Left lung (tissue), 10 donors: ENCODE results near the gene RTEL1. TPM values are rescaled to one million over a fixed set of nuclear protein-coding genes. Genes with fewer than 3 reads are reported as not detected.

Experiments used
- ATAC-seq: fragments of 200-7000 bp; cut with Tn5 transposase; one replicate; pipeline ENCODE4 v1.9.1; 2020; ENCODE audit warnings: moderate library complexity
- DNase-seq, 4 donors: peaks; one replicate each; pipeline ENCODE4 v3.0.0-alpha.2; 2013 to 2020
- H3K27ac ChIP-seq, 2 donors: fragments of 200-600 bp; sonication (generic) in 1 of 2; one replicate each; pipeline versions ENCODE4 v1.5.0 to v1.8.0; 2020 to 2021
- H3K27me3 ChIP-seq, 2 donors: fragments of 200-600 bp; sonication (generic) in 1 of 2; one replicate each; pipeline versions ENCODE4 v1.5.0 to v1.8.0; 2020 to 2021
- H3K36me3 ChIP-seq, 2 donors: fragments of 200-600 bp; sonication (generic) in 1 of 2; one replicate each; pipeline versions ENCODE4 v1.5.0 to v1.8.0; 2020 to 2021
- H3K4me1 ChIP-seq, 2 donors: fragments of 200-600 bp; one replicate each; pipeline ENCODE4 v1.8.0; 2021
- H3K4me3 ChIP-seq, 2 donors: fragments of 200-600 bp; sonication (generic) in 1 of 2; one replicate each; pipeline versions ENCODE4 v1.5.0 to v1.8.0; 2020 to 2021; ENCODE audit warnings: mild to moderate bottlenecking in 1 of 2
- H3K9me3 ChIP-seq, 2 donors: fragments of 200-600 bp; sonication (generic) in 1 of 2; one replicate each; pipeline versions ENCODE4 v1.5.0 to v1.8.0; 2020 to 2021
- CTCF ChIP-seq, 2 donors: fragments of 200-600 bp; sonication (generic) in 1 of 2; IDR thresholded peaks; one replicate each; pipeline versions ENCODE4 v1.5.0 to v1.8.0; 2021; ENCODE audit warnings: antibody characterized with exemption in 2 of 2
- intact Hi-C, 2 donors: fragments of 100-400 bp; cut with DNase I; formaldehyde crosslinking; loops; one replicate each; pipeline versions ENCODE4 v1.11.2 to v1.14.2; 2022
- polyA plus RNA-seq, 6 donors: library from polyadenylated mRNA; unstranded; fragments of 120-200 nt; gene quantifications; one replicate each; pipeline ENCODE4 v1.2.1, GENCODE V29; 2013; ENCODE audit not compliant: insufficient read length in 6 of 6
- total RNA-seq, 2 donors: library from RNA; stranded (reverse); fragmentation: NEBNext Ultra II Directional; extraction: Animal tissue kit (Norgen Biotek cat#: 25700); gene quantifications; one replicate each; pipeline ENCODE4 v1.2.1, GENCODE V29; 2021
- donor health status: DM: no; HTN: yes; CAD: no.
- donor health status: DM: no; HTN: no; CAD: no.

Gene RTEL1
- total and polyA plus RNA-seq, 8 donors, result 19.6 to 38.8 (median 22.4) TPM

GRCh38 chr20:63641792-63642523 is 16.2 kb upstream of the RTEL1 start:
- DNase-seq (peak in 3 of 4 donors; percentile 80 to 97 (median 88)), ATAC-seq (peak; percentile 93)
- no peaks in the 10 kb centered on the region for H3K9me3 ChIP-seq
- TF ChIP-seq CTCF (IDR thresholded peaks at IDR 0.05), result peak in 1 of 2 donors; percentile 49
- H3K27me3 ChIP-seq, result no peaks in the 10 kb centered on the region
- no peaks in the 10 kb centered on the region for H3K36me3 ChIP-seq
- peak overlapping the region; percentile 84 to 94 for H3K27ac ChIP-seq
- H3K4me3 ChIP-seq, result peak overlapping the region; percentile 33 to 63
- H3K4me1 ChIP-seq, result peaks cover 0 to 45% of the 10 kb centered on the region in 2 donors
- intact Hi-C loops, result no loop called here

- Histone ChIP-seq H3K4me3 (peak overlapping the region; percentile 25 to 53), H3K4me1 (peaks cover 0 to 38% of the 10 kb centered on the region in 2 donors), H3K27me3 (no peaks in the 10 kb centered on the region), H3K9me3 (no peaks in the 10 kb centered on the region), H3K36me3 (no peaks in the 10 kb centered on the region), H3K27ac (peak overlapping the region; percentile 48 to 71)
- intact Hi-C loops, result no loop called here
- DNase-seq (no peak), ATAC-seq (no peak)
- no peak for TF ChIP-seq CTCF (IDR thresholded peaks at IDR 0.05)
Observed at GRCh38 chr20:63642527-63643247, 15.4 kb upstream of the RTEL1 start.

- Histone ChIP-seq H3K4me3 (no peak overlapping the region), H3K27me3 (no peaks in the 10 kb centered on the region), H3K27ac (no peak overlapping the region), H3K9me3 (no peaks in the 10 kb centered on the region), H3K4me1 (peaks cover 0 to 33% of the 10 kb centered on the region in 2 donors), H3K36me3 (no peaks in the 10 kb centered on the region)
- no peak for DNase-seq
- TF ChIP-seq CTCF (IDR thresholded peaks at IDR 0.05), result no peak
- no peak for ATAC-seq
- intact Hi-C loops, result no loop called here
Observed at GRCh38 chr20:63643499-63643898, 14.6 kb upstream of the RTEL1 start.

- no peak for TF ChIP-seq CTCF (IDR thresholded peaks at IDR 0.05)
- no peak overlapping the region for H3K4me3 ChIP-seq
- H3K27me3 ChIP-seq, result no peaks in the 10 kb centered on the region
- peaks cover 0 to 29% of the 10 kb centered on the region in 2 donors for H3K4me1 ChIP-seq
- ATAC-seq, result no peak
- no peaks in the 10 kb centered on the region for H3K36me3 ChIP-seq
- intact Hi-C loops, result no loop called here
- H3K9me3 ChIP-seq, result no peaks in the 10 kb centered on the region
- no peak overlapping the region for H3K27ac ChIP-seq
- no peak for DNase-seq
Observed at GRCh38 chr20:63643946-63644345, 14.2 kb upstream of the RTEL1 start.

- Histone ChIP-seq H3K36me3 (no peaks in the 10 kb centered on the region), H3K4me3 (no peak overlapping the region), H3K27ac (no peak overlapping the region), H3K27me3 (no peaks in the 10 kb centered on the region), H3K9me3 (no peaks in the 10 kb centered on the region), H3K4me1 (peaks cover 0 to 16% of the 10 kb centered on the region in 2 donors)
- TF ChIP-seq CTCF (IDR thresholded peaks at IDR 0.05), result no peak
- intact Hi-C loops, result no loop called here
- no peak for ATAC-seq
- peak in 1 of 4 donors; percentile 28 for DNase-seq
Observed at GRCh38 chr20:63645218-63645617, 12.9 kb upstream of the RTEL1 start.
